Keratinocyte (primary cell): ENCODE measurements around the gene RCSD1. TPM values are rescaled to one million over a fixed set of nuclear protein-coding genes. Genes with fewer than 3 reads are reported as not detected.

Experiments
- DNase-seq: peaks from one replicate; pipeline ENCODE4 v3.0.0-alpha.2; 2011; ENCODE audit warnings: low read depth, missing footprints, low spot score
- FAIRE-seq: peaks from 2 replicates; lab custom pipeline; 2011; peaks lifted over from hg19 to GRCh38; lab: Jason Lieb, UNC
- H2AFZ ChIP-seq: 2 replicates; pipeline ENCODE4 v1.6.0; 2012; ENCODE audit warnings: low read length, control low read depth, inconsistent platforms; ENCODE audit not compliant: control insufficient read depth
- H3K27ac ChIP-seq: 2 replicates; pipeline ENCODE4 v1.5.1; 2011; ENCODE audit warnings: low read length; ENCODE audit not compliant: control insufficient read depth, insufficient read depth
- H3K27me3 ChIP-seq: 3 replicates; pipeline ENCODE4 v1.6.0; 2011; ENCODE audit warnings: low read length; ENCODE audit not compliant: control insufficient read depth, insufficient read depth; ENCODE audit errors: extremely low read depth
- H3K36me3 ChIP-seq, 2 experiments: 2 replicates in 1 of 2; 3 replicates in 1 of 2; pipeline ENCODE4 v1.5.1; 2011; ENCODE audit warnings: low read length in 2 of 2, mild to moderate bottlenecking in 1 of 2; ENCODE audit not compliant: control insufficient read depth in 2 of 2, insufficient read depth in 2 of 2; ENCODE audit errors: extremely low read depth in 1 of 2
- H3K4me1 ChIP-seq: 3 replicates; pipeline ENCODE4 v1.5.1; 2011; ENCODE audit warnings: low read length; ENCODE audit not compliant: control insufficient read depth, insufficient read depth; ENCODE audit errors: extremely low read depth
- H3K4me2 ChIP-seq: 3 replicates; pipeline ENCODE4 v1.6.0; 2011; ENCODE audit warnings: low read depth, low read length; ENCODE audit not compliant: control insufficient read depth, insufficient read depth; ENCODE audit errors: extremely low read depth
- H3K4me3 ChIP-seq, 3 experiments: fragments of 200-600 bp in 1 of 3; sonication (generic) in 1 of 3; 2 replicates in 2 of 3; 3 replicates in 1 of 3; pipeline ENCODE4 v1.5.1; 2011 to 2016; ENCODE audit warnings: low read length in 3 of 3, mild to moderate bottlenecking in 3 of 3, control low read depth in 2 of 3, inconsistent platforms in 1 of 3, low read depth in 1 of 3, mixed read lengths in 1 of 3, mixed run types in 1 of 3, moderate library complexity in 1 of 3; ENCODE audit not compliant: control insufficient read depth in 2 of 3, insufficient read depth in 2 of 3; ENCODE audit errors: extremely low read depth in 1 of 3
- H3K79me2 ChIP-seq: 2 replicates; pipeline ENCODE4 v1.6.0; 2012; ENCODE audit warnings: low read length; ENCODE audit not compliant: control insufficient read depth, insufficient read depth
- H3K9ac ChIP-seq: 3 replicates; pipeline ENCODE4 v1.6.0; 2011; ENCODE audit warnings: low read length; ENCODE audit not compliant: control insufficient read depth, insufficient read depth; ENCODE audit errors: extremely low read depth
- H3K9me1 ChIP-seq: 3 replicates; pipeline ENCODE4 v1.6.0; 2011; ENCODE audit warnings: low read length; ENCODE audit not compliant: control insufficient read depth, insufficient read depth; ENCODE audit errors: extremely low read depth
- H3K9me3 ChIP-seq: 2 replicates; pipeline ENCODE4 v1.5.1; 2012; ENCODE audit warnings: low read depth, low read length; ENCODE audit not compliant: control insufficient read depth
- H4K20me1 ChIP-seq: 3 replicates; pipeline ENCODE4 v1.6.0; 2011; ENCODE audit warnings: low read length; ENCODE audit not compliant: control insufficient read depth, insufficient read depth; ENCODE audit errors: extremely low read depth
- EZH2 ChIP-seq: IDR thresholded peaks from one replicate; pipeline ENCODE4 v1.6.1; 2012; ENCODE audit warnings: inconsistent platforms, mild to moderate bottlenecking, low read length, moderate library complexity
- dilution Hi-C: fragments of 300-500 bp; cut with MboI; formaldehyde crosslinking; loops from one replicate; pipeline ENCODE4 v1.7.0; 2020; ENCODE audit warnings: low sequenced_read_pairs; ENCODE audit not compliant: extremely low pct_ligation_motif_present
- polyA plus RNA-seq, 5 experiments: library from polyadenylated mRNA; depleted of rRNA in 3 of 5; stranded (reverse) in 3 of 5; stranded (forward) in 1 of 5; unstranded in 1 of 5; fragments of >200 nt; gene quantifications; 1 replicate in 1 of 5; 2 replicates in 3 of 5; 3 replicates in 1 of 5; pipeline versions ENCODE4 v1.2.1 to v1.2.3, GENCODE V29; 2011 to 2012; ENCODE audit warnings: missing spikeins in 2 of 5, low read depth in 1 of 5, low replicate concordance in 1 of 5
- TF ChIP-seq, protein P1 (sequence below), 3 experiments: IDR thresholded peaks in 1 of 3; conservative IDR thresholded peaks in 1 of 3; optimal IDR thresholded peaks in 1 of 3; 2 replicates in 2 of 3; 3 replicates in 1 of 3; pipeline versions ENCODE3 to v1.5.1; 2011; ENCODE audit warnings: low read length in 3 of 3, mild to moderate bottlenecking in 3 of 3, moderate library complexity in 2 of 3, control low read depth in 1 of 3, inconsistent platforms in 1 of 3; ENCODE audit not compliant: insufficient read depth in 2 of 3; ENCODE audit errors: extremely low read depth in 1 of 3

The RCSD1 gene
- polyA plus RNA-seq, 1 donor (not counting 4 experiments of a cell fraction or from before 2014, with no cell fraction given), result 0.03 TPM

DNA sequence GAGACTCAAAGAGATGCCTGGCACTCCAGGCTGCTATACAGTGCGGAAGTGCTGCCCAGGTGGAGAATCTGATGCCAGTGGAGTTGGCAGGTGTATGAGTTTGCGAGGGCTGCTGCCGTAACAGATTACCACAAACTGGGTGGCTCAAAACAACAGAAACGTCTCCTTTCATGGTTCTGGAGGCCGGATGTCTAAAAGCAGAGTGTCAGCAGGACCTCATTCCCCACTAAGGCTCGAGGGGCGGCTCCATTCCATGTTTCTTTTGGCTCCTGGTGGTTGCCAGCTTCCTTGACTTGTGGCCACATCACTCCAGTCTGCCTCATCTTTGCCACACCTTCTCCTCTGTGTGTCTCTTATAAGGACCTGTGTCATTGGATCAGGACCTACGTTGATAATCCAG is 10.0 kb downstream of the RCSD1 start:
- Histone ChIP-seq H3K79me2 (no peaks in the 10 kb centered on the region), H3K27ac (no peak overlapping the region), H3K9me1 (no peaks in the 10 kb centered on the region), H3K36me3 (no peaks in the 10 kb centered on the region), H3K9me3 (no peaks in the 10 kb centered on the region), H3K9ac (no peak overlapping the region), H4K20me1 (no peaks in the 10 kb centered on the region), H3K4me1 (no peaks in the 10 kb centered on the region), H3K4me3 (no peak overlapping the region), H2AFZ (no peak overlapping the region), H3K27me3 (no peaks in the 10 kb centered on the region), H3K4me2 (no peak overlapping the region)
- dilution Hi-C loops, result no loop called here
- no peak for DNase-seq
- no peak for FAIRE-seq
- TF ChIP-seq EZH2, result no peak
- TF ChIP-seq, protein P1, sequence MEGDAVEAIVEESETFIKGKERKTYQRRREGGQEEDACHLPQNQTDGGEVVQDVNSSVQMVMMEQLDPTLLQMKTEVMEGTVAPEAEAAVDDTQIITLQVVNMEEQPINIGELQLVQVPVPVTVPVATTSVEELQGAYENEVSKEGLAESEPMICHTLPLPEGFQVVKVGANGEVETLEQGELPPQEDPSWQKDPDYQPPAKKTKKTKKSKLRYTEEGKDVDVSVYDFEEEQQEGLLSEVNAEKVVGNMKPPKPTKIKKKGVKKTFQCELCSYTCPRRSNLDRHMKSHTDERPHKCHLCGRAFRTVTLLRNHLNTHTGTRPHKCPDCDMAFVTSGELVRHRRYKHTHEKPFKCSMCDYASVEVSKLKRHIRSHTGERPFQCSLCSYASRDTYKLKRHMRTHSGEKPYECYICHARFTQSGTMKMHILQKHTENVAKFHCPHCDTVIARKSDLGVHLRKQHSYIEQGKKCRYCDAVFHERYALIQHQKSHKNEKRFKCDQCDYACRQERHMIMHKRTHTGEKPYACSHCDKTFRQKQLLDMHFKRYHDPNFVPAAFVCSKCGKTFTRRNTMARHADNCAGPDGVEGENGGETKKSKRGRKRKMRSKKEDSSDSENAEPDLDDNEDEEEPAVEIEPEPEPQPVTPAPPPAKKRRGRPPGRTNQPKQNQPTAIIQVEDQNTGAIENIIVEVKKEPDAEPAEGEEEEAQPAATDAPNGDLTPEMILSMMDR (optimal IDR thresholded peaks at IDR 0.05 in 1 of 3, IDR thresholded peaks at IDR 0.05 in 1 of 3, conservative IDR thresholded peaks at IDR 0.05 in 1 of 3; ENCODE audit: extremely low read depth in 1 of 3, insufficient read depth in 2 of 3, low read length in 3 of 3), result no peak

DNA sequence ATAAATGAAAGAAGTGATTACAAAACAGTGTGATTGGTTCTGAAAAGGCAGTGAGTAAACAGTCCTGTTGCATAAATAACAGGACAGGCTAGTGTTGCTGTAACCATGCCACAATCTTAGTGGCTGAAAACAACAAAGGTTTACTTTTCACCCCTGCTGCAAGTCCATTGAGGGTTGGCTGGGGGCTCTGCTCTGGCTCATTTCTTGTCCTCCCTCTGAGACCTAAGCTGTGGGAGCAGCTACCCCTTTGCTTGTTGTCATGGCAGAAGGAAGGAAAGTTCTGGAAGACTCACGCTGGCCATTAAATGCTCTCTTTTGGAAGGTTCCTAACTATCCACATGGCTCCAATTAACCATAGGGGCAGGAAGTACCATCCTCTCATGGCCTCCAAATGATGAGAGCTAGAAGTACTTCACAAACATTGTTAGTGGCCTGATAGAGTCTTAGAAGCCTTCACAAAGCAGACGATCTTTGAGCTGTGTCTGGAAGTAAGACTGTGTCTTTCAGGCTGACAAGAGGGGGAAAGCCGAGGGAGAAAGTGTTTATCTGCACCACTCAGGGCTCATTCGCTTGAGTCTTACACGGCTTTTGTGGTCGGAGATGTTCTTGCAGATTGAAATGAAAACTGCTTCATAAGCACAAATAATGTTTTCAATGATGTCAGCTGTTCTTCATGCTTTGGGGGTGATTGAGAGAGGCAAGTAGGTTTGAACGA is 11.9 kb downstream of the RCSD1 start:
- Histone ChIP-seq H3K9me3 (no peaks in the 10 kb centered on the region), H3K36me3 (no peaks in the 10 kb centered on the region), H3K79me2 (no peaks in the 10 kb centered on the region), H4K20me1 (no peaks in the 10 kb centered on the region), H3K4me2 (no peak overlapping the region), H3K4me3 (no peak overlapping the region), H3K9me1 (no peaks in the 10 kb centered on the region), H3K27ac (no peak overlapping the region), H3K4me1 (no peaks in the 10 kb centered on the region), H3K27me3 (no peaks in the 10 kb centered on the region), H3K9ac (no peak overlapping the region), H2AFZ (no peak overlapping the region)
- no peak for FAIRE-seq
- dilution Hi-C loops, result no loop called here
- no peak for TF ChIP-seq EZH2
- TF ChIP-seq, protein P1 (optimal IDR thresholded peaks at IDR 0.05 in 1 of 3, IDR thresholded peaks at IDR 0.05 in 1 of 3, conservative IDR thresholded peaks at IDR 0.05 in 1 of 3; ENCODE audit: extremely low read depth in 1 of 3, insufficient read depth in 2 of 3, low read length in 3 of 3), result no peak
- no peak for DNase-seq
